Nephron (organoid): ENCODE measurements around the gene PLXNA3.

Experiments used
- H3K27ac Mint-ChIP-seq, 3 experiments: 2 replicates each; pipeline ENCODE4 v1.8.0; 2020; ENCODE audit warnings: mixed read lengths in 3 of 3, mild to moderate bottlenecking in 2 of 3, moderate library complexity in 1 of 3
- H3K27me3 Mint-ChIP-seq: 2 replicates; pipeline ENCODE4 v1.8.0; 2021; ENCODE audit warnings: low read depth, mild to moderate bottlenecking, moderate library complexity, mixed read lengths
- H3K36me3 Mint-ChIP-seq: 2 replicates; pipeline ENCODE4 v1.8.0; 2020; ENCODE audit warnings: low read depth, mixed read lengths
- H3K4me1 Mint-ChIP-seq: 2 replicates; pipeline ENCODE4 v1.8.0; 2020; ENCODE audit warnings: mixed read lengths
- H3K4me3 Mint-ChIP-seq, 3 experiments: 2 replicates each; pipeline ENCODE4 v1.8.0; 2020; ENCODE audit warnings: mild to moderate bottlenecking in 3 of 3, mixed read lengths in 3 of 3, moderate library complexity in 2 of 3
- H3K9me3 Mint-ChIP-seq: 2 replicates; pipeline ENCODE4 v1.8.0; 2020; ENCODE audit warnings: mixed read lengths
- TF ChIP-seq, protein P1 (sequence below), 3 experiments: fragments of 200-600 bp; sonication (generic); IDR thresholded peaks; one replicate each; pipeline ENCODE4 v1.5.0; 2021; ENCODE audit warnings: antibody characterized with exemption in 3 of 3; ENCODE audit not compliant: unreplicated experiment in 3 of 3

PLXNA3 gene

DNA sequence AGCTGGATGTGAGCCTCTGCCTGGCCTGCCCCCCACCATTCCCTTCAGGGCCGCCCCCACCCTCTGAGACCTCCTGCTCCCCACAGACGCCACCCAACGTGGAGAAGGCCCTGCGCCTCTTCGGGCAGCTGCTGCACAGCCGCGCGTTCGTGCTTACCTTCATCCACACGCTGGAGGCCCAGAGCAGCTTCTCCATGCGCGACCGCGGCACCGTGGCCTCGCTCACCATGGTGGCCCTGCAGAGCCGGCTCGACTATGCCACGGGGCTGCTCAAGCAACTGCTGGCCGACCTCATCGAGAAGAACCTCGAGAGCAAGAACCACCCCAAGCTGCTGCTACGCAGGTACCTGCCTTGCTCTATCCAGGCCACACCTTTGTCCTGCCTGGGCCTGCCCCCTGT is 10.1 kb downstream of the PLXNA3 start:
- H3K4me1 Mint-ChIP-seq, result no peaks in the 10 kb centered on the region
- H3K9me3 Mint-ChIP-seq, result peaks cover under 1% of the 10 kb centered on the region
- TF ChIP-seq, protein P1, sequence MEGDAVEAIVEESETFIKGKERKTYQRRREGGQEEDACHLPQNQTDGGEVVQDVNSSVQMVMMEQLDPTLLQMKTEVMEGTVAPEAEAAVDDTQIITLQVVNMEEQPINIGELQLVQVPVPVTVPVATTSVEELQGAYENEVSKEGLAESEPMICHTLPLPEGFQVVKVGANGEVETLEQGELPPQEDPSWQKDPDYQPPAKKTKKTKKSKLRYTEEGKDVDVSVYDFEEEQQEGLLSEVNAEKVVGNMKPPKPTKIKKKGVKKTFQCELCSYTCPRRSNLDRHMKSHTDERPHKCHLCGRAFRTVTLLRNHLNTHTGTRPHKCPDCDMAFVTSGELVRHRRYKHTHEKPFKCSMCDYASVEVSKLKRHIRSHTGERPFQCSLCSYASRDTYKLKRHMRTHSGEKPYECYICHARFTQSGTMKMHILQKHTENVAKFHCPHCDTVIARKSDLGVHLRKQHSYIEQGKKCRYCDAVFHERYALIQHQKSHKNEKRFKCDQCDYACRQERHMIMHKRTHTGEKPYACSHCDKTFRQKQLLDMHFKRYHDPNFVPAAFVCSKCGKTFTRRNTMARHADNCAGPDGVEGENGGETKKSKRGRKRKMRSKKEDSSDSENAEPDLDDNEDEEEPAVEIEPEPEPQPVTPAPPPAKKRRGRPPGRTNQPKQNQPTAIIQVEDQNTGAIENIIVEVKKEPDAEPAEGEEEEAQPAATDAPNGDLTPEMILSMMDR (IDR thresholded peaks at IDR 0.05; ENCODE audit: unreplicated experiment in 3 of 3), result no peak
- no peak overlapping the region for H3K27ac Mint-ChIP-seq
- no peak overlapping the region for H3K4me3 Mint-ChIP-seq
- H3K36me3 Mint-ChIP-seq, result peaks cover 18% of the 10 kb centered on the region
- H3K27me3 Mint-ChIP-seq, result no peaks in the 10 kb centered on the region

DNA sequence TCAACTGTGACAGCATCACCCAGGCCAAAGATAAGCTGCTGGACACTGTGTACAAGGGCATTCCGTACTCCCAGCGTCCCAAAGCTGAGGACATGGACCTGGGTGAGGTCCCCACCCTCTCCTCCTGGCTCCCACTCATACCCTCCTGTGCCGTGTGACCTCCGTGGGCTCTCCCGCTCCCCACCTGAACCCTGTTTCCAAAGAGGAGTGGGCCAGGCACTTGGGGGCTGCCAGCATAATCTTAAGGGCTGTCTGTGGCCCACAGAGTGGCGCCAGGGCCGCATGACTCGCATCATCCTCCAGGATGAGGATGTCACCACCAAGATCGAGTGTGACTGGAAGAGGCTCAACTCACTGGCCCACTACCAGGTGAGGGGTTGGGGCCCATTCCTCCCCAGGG is 11.0 kb downstream of the PLXNA3 start:
- H3K27me3 Mint-ChIP-seq, result no peaks in the 10 kb centered on the region
- no peak overlapping the region for H3K4me3 Mint-ChIP-seq
- peaks cover 25% of the 10 kb centered on the region for H3K36me3 Mint-ChIP-seq
- TF ChIP-seq, protein P1 (IDR thresholded peaks at IDR 0.05; ENCODE audit: unreplicated experiment in 3 of 3), result no peak
- H3K9me3 Mint-ChIP-seq, result peaks cover 4% of the 10 kb centered on the region
- no peaks in the 10 kb centered on the region for H3K4me1 Mint-ChIP-seq
- no peak overlapping the region for H3K27ac Mint-ChIP-seq

GRCh38 chrX:154469880-154470279 is 11.8 kb downstream of the PLXNA3 start:
- no peak overlapping the region for H3K27ac Mint-ChIP-seq
- TF ChIP-seq, protein P1 (IDR thresholded peaks at IDR 0.05; ENCODE audit: unreplicated experiment in 3 of 3), result no peak
- no peaks in the 10 kb centered on the region for H3K27me3 Mint-ChIP-seq
- H3K4me3 Mint-ChIP-seq, result no peak overlapping the region
- peaks cover 25% of the 10 kb centered on the region for H3K36me3 Mint-ChIP-seq
- H3K4me1 Mint-ChIP-seq, result no peaks in the 10 kb centered on the region
- peaks cover 4% of the 10 kb centered on the region for H3K9me3 Mint-ChIP-seq

DNA sequence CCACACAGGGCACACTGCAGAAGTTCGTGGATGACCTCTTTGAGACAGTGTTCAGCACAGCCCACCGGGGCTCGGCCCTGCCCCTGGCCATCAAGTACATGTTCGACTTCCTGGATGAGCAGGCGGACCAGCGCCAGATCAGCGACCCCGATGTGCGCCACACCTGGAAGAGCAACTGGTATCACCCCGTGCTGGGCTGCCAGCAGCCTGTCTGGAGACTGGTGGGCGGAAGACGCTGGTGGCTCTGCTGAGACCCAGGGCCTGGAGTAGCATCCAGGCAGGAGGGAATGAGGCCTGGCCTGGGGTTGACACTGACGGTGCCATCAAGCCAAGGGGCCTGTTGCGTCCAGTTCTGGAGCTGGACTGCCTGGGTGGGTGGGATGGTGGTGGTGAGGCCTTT is 12.4 kb downstream of the PLXNA3 start:
- no peaks in the 10 kb centered on the region for H3K27me3 Mint-ChIP-seq
- peaks cover 1% of the 10 kb centered on the region for H3K4me1 Mint-ChIP-seq
- no peak overlapping the region for H3K4me3 Mint-ChIP-seq
- H3K36me3 Mint-ChIP-seq, result peaks cover 25% of the 10 kb centered on the region
- peaks cover 6% of the 10 kb centered on the region for H3K9me3 Mint-ChIP-seq
- no peak overlapping the region for H3K27ac Mint-ChIP-seq
- TF ChIP-seq, protein P1 (IDR thresholded peaks at IDR 0.05; ENCODE audit: unreplicated experiment in 3 of 3), result no peak

DNA sequence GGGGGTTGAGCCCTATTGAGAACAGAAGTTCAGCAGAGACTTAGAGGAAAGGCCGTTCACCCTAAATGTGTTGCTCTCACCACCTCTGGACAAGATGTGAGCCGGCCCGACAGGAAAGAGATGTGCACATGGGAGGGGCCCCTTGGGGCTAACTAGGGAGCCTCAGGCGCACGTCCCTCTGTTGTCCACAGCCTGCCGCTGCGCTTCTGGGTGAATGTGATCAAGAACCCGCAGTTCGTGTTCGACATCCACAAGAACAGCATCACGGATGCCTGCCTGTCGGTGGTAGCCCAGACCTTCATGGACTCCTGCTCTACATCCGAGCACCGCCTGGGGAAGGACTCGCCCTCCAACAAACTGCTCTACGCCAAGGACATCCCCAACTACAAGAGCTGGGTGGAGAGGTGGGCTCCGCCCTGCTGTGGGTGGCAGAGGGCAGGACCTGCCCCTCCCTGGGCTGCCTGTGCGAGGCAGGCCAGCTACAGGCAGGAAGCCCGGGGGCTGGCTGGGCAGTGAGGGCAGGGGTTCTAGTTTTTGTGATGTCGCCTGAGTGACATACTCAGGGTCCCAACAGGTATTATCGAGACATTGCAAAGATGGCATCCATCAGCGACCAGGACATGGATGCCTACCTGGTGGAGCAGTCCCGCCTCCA is 13.0 kb downstream of the PLXNA3 start:
- H3K27me3 Mint-ChIP-seq, result no peaks in the 10 kb centered on the region
- H3K9me3 Mint-ChIP-seq, result peaks cover 9% of the 10 kb centered on the region
- peaks cover 4% of the 10 kb centered on the region for H3K4me1 Mint-ChIP-seq
- peaks cover 28% of the 10 kb centered on the region for H3K36me3 Mint-ChIP-seq
- no peak overlapping the region for H3K4me3 Mint-ChIP-seq
- TF ChIP-seq, protein P1 (IDR thresholded peaks at IDR 0.05; ENCODE audit: unreplicated experiment in 3 of 3), result no peak
- H3K27ac Mint-ChIP-seq, result no peak overlapping the region
